Measurements from ENCODE around the gene RAB44.

The RAB44 gene

DNA sequence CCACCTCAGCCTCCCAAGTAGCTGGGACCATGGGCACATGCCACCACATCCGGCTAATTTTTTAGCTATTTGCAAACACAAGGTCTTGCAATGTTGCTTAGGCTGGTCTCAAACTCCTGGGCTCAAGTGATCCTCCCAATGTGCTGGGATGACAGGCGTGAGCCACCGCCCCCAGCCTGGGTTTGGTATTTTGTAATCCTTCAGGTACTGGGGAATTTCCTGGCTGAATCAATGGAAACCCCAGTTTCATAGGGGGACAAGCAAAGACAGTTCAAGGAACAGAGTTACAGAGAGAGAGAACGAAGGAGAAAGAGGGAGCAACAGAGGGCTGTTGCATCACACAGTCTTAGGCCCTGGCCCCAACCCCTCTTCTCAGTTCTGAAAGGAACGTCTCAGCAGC, 35.7 kb downstream of the RAB44 start:
- Histone ChIP-seq H3K27ac (ENCODE audit: low read depth, low read length, poor library complexity, severe bottlenecking) (no peak overlapping the region), H3K9me3 (ENCODE audit: low read length) (no peaks in the 10 kb centered on the region), H3K9ac (ENCODE audit: low read length) (no peak overlapping the region), H3K79me2 (ENCODE audit: insufficient read depth, low read length) (no peaks in the 10 kb centered on the region), H3K4me3 (ENCODE audit: low read depth, low read length, poor library complexity, severe bottlenecking) (no peak overlapping the region), H3F3A (ENCODE audit: insufficient read depth, low read length) (no peaks in the 10 kb centered on the region), H3K4me2 (ENCODE audit: low read length) (no peak overlapping the region), H2AFZ (ENCODE audit: low read length) (no peak overlapping the region), H3K36me3 (ENCODE audit: insufficient read depth, low read length) (no peaks in the 10 kb centered on the region), H4K20me1 (ENCODE audit: insufficient read depth, low read length) (no peaks in the 10 kb centered on the region), H3K9me2 (ENCODE audit: low read depth, low read length) (no peaks in the 10 kb centered on the region), H3K4me1 (ENCODE audit: insufficient read depth, low read length, severe bottlenecking) (peaks cover 10% of the 10 kb centered on the region), H3K27me3 (ENCODE audit: insufficient read depth, low read length) (0 out of 2 replicates have a peak, but pooled peaks cover 3% of the 10 kb centered on the region)
- TF ChIP-seq CTCF (IDR thresholded peaks at IDR 0.05; ENCODE audit: low read length) = no peak
- no peak for TF ChIP-seq EZH2 (IDR thresholded peaks at IDR 0.05; ENCODE audit: borderline replicate concordance, low read length)

GRCh38 chr6:36734486-36735060, 36.9 kb downstream of the RAB44 start:
- Histone ChIP-seq H3K4me1 (ENCODE audit: insufficient read depth, low read length, severe bottlenecking) (peaks cover 10% of the 10 kb centered on the region), H2AFZ (ENCODE audit: low read length) (no peak overlapping the region), H3K9me3 (ENCODE audit: low read length) (no peaks in the 10 kb centered on the region), H3K9ac (ENCODE audit: low read length) (no peak overlapping the region), H3K4me2 (ENCODE audit: low read length) (no peak overlapping the region; the same call in 1 of the 2 replicates), H3K27ac (ENCODE audit: low read depth, low read length, poor library complexity, severe bottlenecking) (no peak overlapping the region), H3K9me2 (ENCODE audit: low read depth, low read length) (no peaks in the 10 kb centered on the region), H3K27me3 (ENCODE audit: insufficient read depth, low read length) (0 out of 2 replicates have a peak, but pooled peaks cover 3% of the 10 kb centered on the region), H3F3A (ENCODE audit: insufficient read depth, low read length) (no peaks in the 10 kb centered on the region), H3K36me3 (ENCODE audit: insufficient read depth, low read length) (no peaks in the 10 kb centered on the region), H4K20me1 (ENCODE audit: insufficient read depth, low read length) (no peaks in the 10 kb centered on the region), H3K79me2 (ENCODE audit: insufficient read depth, low read length) (no peaks in the 10 kb centered on the region), H3K4me3 (ENCODE audit: low read depth, low read length, poor library complexity, severe bottlenecking) (no peak overlapping the region)
- TF ChIP-seq CTCF (IDR thresholded peaks at IDR 0.05; ENCODE audit: low read length) (no peak), EZH2 (IDR thresholded peaks at IDR 0.05; ENCODE audit: borderline replicate concordance, low read length) (no peak)

GRCh38 chr6:36735110-36736071, 37.8 kb downstream of the RAB44 start:
- H3F3A ChIP-seq (ENCODE audit: insufficient read depth, low read length) = no peaks in the 10 kb centered on the region
- no peaks in the 10 kb centered on the region for H3K79me2 ChIP-seq (ENCODE audit: insufficient read depth, low read length)
- H2AFZ ChIP-seq (ENCODE audit: low read length) = no peak overlapping the region
- no peak overlapping the region for H3K9ac ChIP-seq (ENCODE audit: low read length)
- H3K27me3 ChIP-seq (ENCODE audit: insufficient read depth, low read length) = 0 out of 2 replicates have a peak, but pooled peaks cover 3% of the 10 kb centered on the region
- H3K36me3 ChIP-seq (ENCODE audit: insufficient read depth, low read length) = no peaks in the 10 kb centered on the region
- H3K9me2 ChIP-seq (ENCODE audit: low read depth, low read length) = no peaks in the 10 kb centered on the region
- H3K9me3 ChIP-seq (ENCODE audit: low read length) = no peaks in the 10 kb centered on the region
- H3K4me3 ChIP-seq (ENCODE audit: low read depth, low read length, poor library complexity, severe bottlenecking) = no peak overlapping the region
- H3K4me2 ChIP-seq (ENCODE audit: low read length) = peak overlapping the region; percentile 13; the same call in 1 of the 2 replicates
- no peak overlapping the region for H3K27ac ChIP-seq (ENCODE audit: low read depth, low read length, poor library complexity, severe bottlenecking)
- no peak for TF ChIP-seq EZH2 (IDR thresholded peaks at IDR 0.05; ENCODE audit: borderline replicate concordance, low read length)
- no peak for TF ChIP-seq CTCF (IDR thresholded peaks at IDR 0.05; ENCODE audit: low read length)
- H4K20me1 ChIP-seq (ENCODE audit: insufficient read depth, low read length) = no peaks in the 10 kb centered on the region
- peaks cover 10% of the 10 kb centered on the region for H3K4me1 ChIP-seq (ENCODE audit: insufficient read depth, low read length, severe bottlenecking)

All from OCI-LY1 (cell line).